NCI-H187 (cell line): ENCODE results near the gene SLC16A10.

Source experiments
- DNase-seq, 2 experiments: peaks; one replicate each; lab custom pipeline; 2025; lab: John Stamatoyannopoulos, UW

SLC16A10 gene

GRCh38 chr6:111259089-111259831 is 172.0 kb downstream of the SLC16A10 start:
- peak; percentile 91 to 98 for DNase-seq

GRCh38 chr6:111260570-111261298 is 173.4 kb downstream of the SLC16A10 start:
- DNase-seq: no peak

- no peak for DNase-seq
Measured at GRCh38 chr6:111263837-111264236, 176.5 kb downstream of the SLC16A10 start.

GRCh38 chr6:111265842-111266241 is 178.5 kb downstream of the SLC16A10 start:
- DNase-seq: no peak

GRCh38 chr6:111266276-111266675 is 179.0 kb downstream of the SLC16A10 start:
- DNase-seq: no peak

- DNase-seq: no peak
Measured at GRCh38 chr6:111267764-111268333, 180.5 kb downstream of the SLC16A10 start.

- no peak for DNase-seq
Measured at GRCh38 chr6:111269401-111269970, 182.2 kb downstream of the SLC16A10 start.

- no peak for DNase-seq
Measured at GRCh38 chr6:111270121-111270520, 182.8 kb downstream of the SLC16A10 start.

GRCh38 chr6:111274593-111275217 is 187.4 kb downstream of the SLC16A10 start:
- DNase-seq: no peak

- DNase-seq: no peak
Measured at GRCh38 chr6:111276335-111276734, 189.0 kb downstream of the SLC16A10 start.

- DNase-seq: no peak
Measured at GRCh38 chr6:111276736-111277135, 189.4 kb downstream of the SLC16A10 start.

GRCh38 chr6:111277819-111278218 is 190.5 kb downstream of the SLC16A10 start:
- DNase-seq: no peak

- DNase-seq: no peak
Measured at GRCh38 chr6:111278731-111279130, 191.4 kb downstream of the SLC16A10 start.

- no peak for DNase-seq
Measured at GRCh38 chr6:111280445-111280955, 193.2 kb downstream of the SLC16A10 start.
